ENCODE data around the gene CARD18. TPM values are rescaled to one million over a fixed set of nuclear protein-coding genes. Genes with fewer than 3 reads are reported as not detected.
A peak's percentile ranks its signal among the peaks of the same experiment; 100 is the strongest.

The CARD18 gene
- total RNA-seq, 1 donor from 2014 or later: 0.26 TPM

DNA sequence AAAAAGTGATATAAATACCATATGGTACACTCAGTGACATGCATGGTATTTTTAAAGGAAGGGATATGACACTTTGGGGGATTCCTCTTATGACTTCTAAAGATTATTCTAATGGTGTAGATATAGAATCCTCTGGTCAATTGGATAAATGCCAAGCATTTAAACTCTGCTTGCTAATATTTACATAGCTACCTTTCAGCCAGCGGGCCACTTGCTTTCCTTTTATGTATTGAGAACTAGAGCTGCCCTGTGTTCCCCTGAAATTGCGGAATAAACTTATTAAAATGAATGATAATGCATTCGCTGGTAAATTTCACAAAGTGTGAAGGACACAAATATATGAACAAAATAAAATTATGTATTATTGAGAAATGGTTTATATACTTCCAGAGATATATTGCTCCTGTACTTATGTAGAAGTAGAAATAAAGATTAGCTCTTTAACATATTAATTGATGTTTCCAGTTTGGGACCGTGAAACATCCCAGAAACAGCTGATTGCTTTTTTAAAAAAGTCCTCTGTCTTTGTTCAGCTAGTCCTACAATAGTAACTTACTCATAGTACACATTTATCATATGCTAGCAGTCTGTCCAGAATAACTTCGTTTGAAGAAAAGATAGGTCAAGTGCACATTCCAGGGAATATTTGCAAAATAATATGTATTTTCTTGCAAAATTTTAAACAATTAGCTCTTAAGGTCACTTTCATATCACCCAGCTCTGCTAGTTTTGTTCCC is 40.1 kb upstream of the CARD18 start:
- Histone ChIP-seq H3K4me3 (ENCODE audit: low read depth, low read length) (no peak overlapping the region), H3K36me3 (ENCODE audit: control insufficient read depth, insufficient read depth, low read length) (no peaks in the 10 kb centered on the region), H3K27me3 (ENCODE audit: control insufficient read depth, insufficient read depth, low read length) (no peaks in the 10 kb centered on the region)
- TF ChIP-seq, protein P1, sequence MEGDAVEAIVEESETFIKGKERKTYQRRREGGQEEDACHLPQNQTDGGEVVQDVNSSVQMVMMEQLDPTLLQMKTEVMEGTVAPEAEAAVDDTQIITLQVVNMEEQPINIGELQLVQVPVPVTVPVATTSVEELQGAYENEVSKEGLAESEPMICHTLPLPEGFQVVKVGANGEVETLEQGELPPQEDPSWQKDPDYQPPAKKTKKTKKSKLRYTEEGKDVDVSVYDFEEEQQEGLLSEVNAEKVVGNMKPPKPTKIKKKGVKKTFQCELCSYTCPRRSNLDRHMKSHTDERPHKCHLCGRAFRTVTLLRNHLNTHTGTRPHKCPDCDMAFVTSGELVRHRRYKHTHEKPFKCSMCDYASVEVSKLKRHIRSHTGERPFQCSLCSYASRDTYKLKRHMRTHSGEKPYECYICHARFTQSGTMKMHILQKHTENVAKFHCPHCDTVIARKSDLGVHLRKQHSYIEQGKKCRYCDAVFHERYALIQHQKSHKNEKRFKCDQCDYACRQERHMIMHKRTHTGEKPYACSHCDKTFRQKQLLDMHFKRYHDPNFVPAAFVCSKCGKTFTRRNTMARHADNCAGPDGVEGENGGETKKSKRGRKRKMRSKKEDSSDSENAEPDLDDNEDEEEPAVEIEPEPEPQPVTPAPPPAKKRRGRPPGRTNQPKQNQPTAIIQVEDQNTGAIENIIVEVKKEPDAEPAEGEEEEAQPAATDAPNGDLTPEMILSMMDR (IDR thresholded peaks at IDR 0.05; ENCODE audit: insufficient read depth, low read length, severe bottlenecking): no peak
- DNase-seq (ENCODE audit: low read depth) (no peak), FAIRE-seq (no peak)

DNA sequence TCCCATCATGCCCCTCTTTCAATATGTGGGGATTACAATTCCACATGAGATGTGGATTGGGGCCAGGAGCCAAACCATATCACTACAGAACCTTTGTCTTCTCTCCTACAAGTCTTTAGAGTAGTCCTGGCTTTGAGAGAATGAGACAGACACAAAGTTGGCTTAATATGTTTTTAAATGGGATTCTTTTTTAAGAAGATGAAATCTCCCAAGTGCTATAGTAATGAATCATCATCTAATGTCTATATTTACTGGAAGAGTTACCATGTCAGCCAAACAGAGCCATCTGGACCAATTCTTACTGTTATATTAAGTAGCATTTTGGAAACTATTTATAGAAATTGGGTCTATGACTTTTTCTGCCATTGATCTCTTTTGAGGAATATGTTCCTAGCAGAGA is 38.1 kb upstream of the CARD18 start:
- no peaks in the 10 kb centered on the region for H3K36me3 ChIP-seq (ENCODE audit: control insufficient read depth, insufficient read depth, low read length)
- no peaks in the 10 kb centered on the region for H3K27me3 ChIP-seq (ENCODE audit: control insufficient read depth, insufficient read depth, low read length)
- peak; percentile 58 for DNase-seq (ENCODE audit: low read depth)
- TF ChIP-seq, protein P1 (IDR thresholded peaks at IDR 0.05; ENCODE audit: insufficient read depth, low read length, severe bottlenecking): no peak
- no peak for FAIRE-seq
- no peak overlapping the region for H3K4me3 ChIP-seq (ENCODE audit: low read depth, low read length)

DNA sequence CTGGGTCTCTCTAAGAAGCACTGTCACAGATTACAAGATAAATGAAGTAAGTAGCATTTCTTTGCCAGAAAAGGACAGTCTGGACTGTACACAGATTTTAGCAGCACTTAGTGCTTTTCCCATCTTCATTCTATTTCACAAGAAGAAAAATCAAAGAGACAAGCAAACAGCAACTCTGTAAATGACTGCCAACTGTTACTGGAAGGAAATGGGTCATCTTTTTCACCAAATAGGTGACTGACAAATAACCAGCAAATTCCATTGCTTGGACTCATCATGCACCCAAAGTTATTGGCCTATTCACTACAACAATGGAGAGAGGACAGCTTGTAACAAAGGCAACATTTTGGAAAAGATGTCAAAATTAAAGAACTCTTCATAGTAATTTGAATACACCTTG is 28.9 kb upstream of the CARD18 start:
- DNase-seq (ENCODE audit: low read depth): peak; percentile 51
- TF ChIP-seq, protein P1 (IDR thresholded peaks at IDR 0.05; ENCODE audit: insufficient read depth, low read length, severe bottlenecking): no peak
- no peaks in the 10 kb centered on the region for H3K27me3 ChIP-seq (ENCODE audit: control insufficient read depth, insufficient read depth, low read length)
- H3K4me3 ChIP-seq (ENCODE audit: low read depth, low read length): no peak overlapping the region
- H3K36me3 ChIP-seq (ENCODE audit: control insufficient read depth, insufficient read depth, low read length): no peaks in the 10 kb centered on the region
- no peak for FAIRE-seq

DNA sequence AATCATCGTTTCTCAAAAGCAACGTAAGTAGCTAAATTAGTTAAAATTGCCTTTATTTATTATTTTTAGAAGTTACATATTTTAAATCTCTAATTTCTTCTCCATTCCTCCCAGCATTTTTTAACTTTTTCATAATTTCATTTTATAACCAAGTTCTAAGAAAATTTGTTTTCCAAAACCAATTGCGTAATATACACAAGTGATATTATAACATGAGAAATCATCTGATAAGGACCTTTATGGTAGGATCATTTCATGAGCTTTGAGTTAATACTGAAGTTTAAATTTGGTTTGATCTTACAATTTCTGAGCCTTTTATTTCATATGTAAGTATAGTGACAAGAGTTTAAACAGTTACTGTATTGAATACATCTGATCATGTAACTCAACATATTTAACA is 27.7 kb upstream of the CARD18 start:
- DNase-seq (ENCODE audit: low read depth): no peak
- no peak for FAIRE-seq

DNA sequence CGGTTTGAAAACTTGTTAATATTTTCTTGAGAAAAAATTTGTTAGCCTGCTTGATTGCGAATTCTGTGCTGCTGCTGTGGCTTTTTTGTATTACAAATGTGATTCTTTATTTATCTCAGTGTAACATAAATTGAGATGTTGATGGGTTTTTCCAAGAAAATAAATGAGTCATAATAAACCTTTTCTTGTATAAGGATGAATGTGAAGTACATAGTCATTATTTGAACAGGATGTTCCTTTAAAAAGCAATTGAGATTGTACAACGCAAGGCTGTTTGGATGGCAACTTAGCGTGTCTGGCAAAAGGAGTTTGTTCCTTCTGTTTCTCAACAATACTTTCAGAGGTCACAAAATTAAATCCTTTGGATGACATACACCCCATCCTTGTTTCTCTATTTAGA is 24.6 kb upstream of the CARD18 start:
- no peaks in the 10 kb centered on the region for H3K36me3 ChIP-seq (ENCODE audit: control insufficient read depth, insufficient read depth, low read length)
- H3K27me3 ChIP-seq (ENCODE audit: control insufficient read depth, insufficient read depth, low read length): no peaks in the 10 kb centered on the region
- no peak overlapping the region for H3K4me3 ChIP-seq (ENCODE audit: low read depth, low read length)
- FAIRE-seq: no peak
- TF ChIP-seq, protein P1 (IDR thresholded peaks at IDR 0.05; ENCODE audit: insufficient read depth, low read length, severe bottlenecking): no peak
- DNase-seq (ENCODE audit: low read depth): no peak

More for the DNA sequence above, 27.7 kb upstream of the CARD18 start:
- Histone ChIP-seq H3K4me3 (ENCODE audit: low read depth, low read length) (no peak overlapping the region), H3K36me3 (ENCODE audit: control insufficient read depth, insufficient read depth, low read length) (no peaks in the 10 kb centered on the region), H3K27me3 (ENCODE audit: control insufficient read depth, insufficient read depth, low read length) (no peaks in the 10 kb centered on the region)
- TF ChIP-seq, protein P1 (IDR thresholded peaks at IDR 0.05; ENCODE audit: insufficient read depth, low read length, severe bottlenecking): no peak

DNA sequence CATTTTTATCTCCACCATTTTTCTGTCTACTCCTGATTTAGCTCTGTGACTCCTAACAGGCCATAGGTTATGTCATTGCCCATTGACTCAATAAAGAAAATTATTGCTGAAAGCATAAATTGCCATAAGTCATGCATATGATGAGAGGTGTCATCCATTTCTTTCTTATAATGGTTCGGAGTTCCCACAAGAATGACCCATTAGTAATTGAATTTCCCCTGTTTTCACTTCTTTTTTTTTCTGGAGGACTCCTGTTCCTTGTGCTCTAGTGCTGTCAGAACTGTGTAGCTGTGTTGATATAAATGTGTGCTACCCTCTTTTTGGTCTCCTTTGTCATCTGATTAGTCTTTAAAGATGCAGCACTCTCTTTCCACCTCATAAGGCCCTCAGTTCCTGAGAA is 22.9 kb upstream of the CARD18 start:
- Histone ChIP-seq H3K36me3 (ENCODE audit: control insufficient read depth, insufficient read depth, low read length) (no peaks in the 10 kb centered on the region), H3K4me3 (ENCODE audit: low read depth, low read length) (no peak overlapping the region), H3K27me3 (ENCODE audit: control insufficient read depth, insufficient read depth, low read length) (no peaks in the 10 kb centered on the region)
- FAIRE-seq (no peak), DNase-seq (ENCODE audit: low read depth) (no peak)
- TF ChIP-seq, protein P1 (IDR thresholded peaks at IDR 0.05; ENCODE audit: insufficient read depth, low read length, severe bottlenecking): no peak
